Type B pancreatic cell (in vitro differentiated cells): ENCODE measurements around the gene TEDC1. TPM values are rescaled to one million over a fixed set of nuclear protein-coding genes. Genes with fewer than 3 reads are reported as not detected.

Source experiments
- DNase-seq: peaks from one replicate; pipeline ENCODE4 v3.0.0; 2021; ENCODE audit warnings: mixed read lengths; ENCODE audit not compliant: unreplicated experiment; ENCODE audit errors: extremely low spot score
- H3K27ac Mint-ChIP-seq: 2 replicates; pipeline ENCODE4 v1.8.0; 2021; ENCODE audit warnings: mild to moderate bottlenecking, mixed read lengths
- H3K27me3 Mint-ChIP-seq: 2 replicates; pipeline ENCODE4 v1.8.0; 2021; ENCODE audit warnings: mixed read lengths
- H3K36me3 Mint-ChIP-seq: 2 replicates; pipeline ENCODE4 v1.8.0; 2021; ENCODE audit warnings: mixed read lengths
- H3K4me1 Mint-ChIP-seq: one replicate; pipeline ENCODE4 v1.8.0; 2021; ENCODE audit warnings: mixed read lengths; ENCODE audit not compliant: unreplicated experiment
- H3K4me3 Mint-ChIP-seq: 2 replicates; pipeline ENCODE4 v1.8.0; 2021; ENCODE audit warnings: mild to moderate bottlenecking, mixed read lengths
- H3K9me3 Mint-ChIP-seq: 2 replicates; pipeline ENCODE4 v1.8.0; 2021; ENCODE audit warnings: mixed read lengths
- CTCF ChIP-seq: fragments of 200-600 bp; sonication (generic); conservative IDR thresholded peaks from 2 replicates; pipeline ENCODE4 v1.5.0; 2021; ENCODE audit warnings: antibody characterized with exemption, mild to moderate bottlenecking
- total RNA-seq: library from RNA; stranded (reverse); gene quantifications from 2 replicates; pipeline ENCODE4 v1.2.1, GENCODE V29; 2021; ENCODE audit warnings: low replicate concordance

TEDC1 gene
- total RNA-seq, 1 donor from 2014 or later = 22.1 TPM

- H3K4me3 Mint-ChIP-seq = peak within 1 kb of the TSS; percentile 72
- H3K27me3 Mint-ChIP-seq = peaks cover 13% of the 10 kb centered on the region
- H3K27ac Mint-ChIP-seq = no peak within 1 kb of the TSS
- DNase-seq = no peak
- H3K4me1 Mint-ChIP-seq = no peaks in the 10 kb centered on the region
- no peaks in the 10 kb centered on the region for H3K9me3 Mint-ChIP-seq
- no peak for TF ChIP-seq CTCF
- no peaks in the 10 kb centered on the region for H3K36me3 Mint-ChIP-seq
These were observed 16.4 kb upstream of the TEDC1 start, which contains the start of gene CRIP2 for GRCh38 chr14:105474483-105475268. CRIP2 (plus strand) TSS chr14:105474821; CDS start chr14:105474863, 42 bp downstream.

GRCh38 chr14:105475269-105476096, 15.6 kb upstream of the TEDC1 start:
- TF ChIP-seq CTCF = no peak
- Mint-ChIP-seq H3K4me3 (peak overlapping the region; percentile 64), H3K9me3 (no peaks in the 10 kb centered on the region), H3K36me3 (no peaks in the 10 kb centered on the region), H3K27ac (no peak overlapping the region), H3K27me3 (peaks cover 18% of the 10 kb centered on the region), H3K4me1 (no peaks in the 10 kb centered on the region)
- DNase-seq = no peak

GRCh38 chr14:105476097-105476830, 14.8 kb upstream of the TEDC1 start:
- Mint-ChIP-seq H3K4me3 (peak overlapping the region; percentile 64), H3K4me1 (peaks cover 4% of the 10 kb centered on the region), H3K36me3 (no peaks in the 10 kb centered on the region), H3K27ac (no peak overlapping the region), H3K27me3 (peaks cover 22% of the 10 kb centered on the region), H3K9me3 (no peaks in the 10 kb centered on the region)
- TF ChIP-seq CTCF = no peak
- DNase-seq = no peak

DNA sequence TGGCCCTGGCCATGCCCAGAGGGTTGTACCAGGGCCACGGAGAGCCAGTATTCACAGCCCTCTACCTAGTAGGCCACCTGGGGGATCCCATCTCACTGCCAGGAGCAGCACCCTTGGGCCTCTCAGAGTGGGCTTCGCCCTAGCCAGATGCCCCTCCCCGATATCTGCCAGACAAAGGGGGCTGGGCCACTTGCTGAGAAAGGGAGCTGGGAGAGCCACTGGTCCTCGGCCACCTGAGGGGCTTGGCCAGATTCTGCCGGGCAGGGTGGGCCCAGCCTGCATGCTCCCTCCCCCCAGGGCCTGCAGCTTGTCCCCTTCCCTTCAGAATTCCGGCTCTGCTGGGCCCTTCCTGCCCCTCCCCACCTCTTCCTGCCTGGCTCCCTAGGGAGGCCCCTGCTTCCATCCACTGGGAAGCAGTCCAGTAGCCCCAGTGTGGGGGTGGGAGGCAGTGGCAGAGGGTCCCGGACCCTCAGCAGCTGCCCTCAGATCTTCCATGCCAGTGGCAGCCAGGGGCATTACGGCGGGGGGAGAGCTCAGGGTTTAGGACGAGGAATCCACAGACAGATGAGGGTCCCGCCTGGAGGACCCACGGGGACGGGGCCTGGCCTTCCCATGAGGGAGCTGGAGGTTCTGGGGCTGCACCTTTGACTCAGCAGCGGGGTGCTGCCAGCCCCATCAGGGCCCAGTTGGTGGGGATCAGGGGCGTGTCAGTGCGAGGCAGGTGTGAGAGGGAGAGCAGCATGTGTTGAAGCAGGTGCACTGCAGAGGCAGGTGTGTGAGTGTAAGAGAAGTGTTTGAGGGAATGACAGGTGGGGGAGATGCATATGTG, 14.0 kb upstream of the TEDC1 start:
- no peak for TF ChIP-seq CTCF
- Mint-ChIP-seq H3K36me3 (no peaks in the 10 kb centered on the region), H3K27ac (peak overlapping the region; percentile 64), H3K9me3 (no peaks in the 10 kb centered on the region), H3K4me1 (peaks cover 8% of the 10 kb centered on the region), H3K27me3 (peaks cover 26% of the 10 kb centered on the region), H3K4me3 (peak overlapping the region; percentile 52)
- DNase-seq = no peak
